A673 (cell line): ENCODE data around the gene COBLL1. TPM values are rescaled to one million over a fixed set of nuclear protein-coding genes. Genes with fewer than 3 reads are reported as not detected.

Experiments used
- BruUV-seq: library from RNA; stranded (reverse); fragments of 400-500 nt; replicated peaks from 2 replicates; lab custom pipeline; 2021; lab: Mats Ljungman, UMichigan
- CTCF ChIA-PET: fragments of 300-600 bp; sonication (Branson Sonifier 250); formaldehyde crosslinking; loops from one replicate; lab custom pipeline; 2022; ENCODE audit warnings: antibody characterized with exemption; lab: Charles Lee
- POLR2A ChIA-PET: fragments of 300-600 bp; sonication (Branson Sonifier 250); formaldehyde crosslinking; loops from one replicate; lab custom pipeline; 2022; ENCODE audit warnings: antibody characterized with exemption; ENCODE audit not compliant: low non-redundant PET; lab: Charles Lee
- DNase-seq: peaks from one replicate; pipeline ENCODE4 v3.0.0-alpha.2; 2015; ENCODE audit warnings: low spot score
- H3K27ac ChIP-seq: fragments of 200-600 bp; sonication (generic); 2 replicates; pipeline ENCODE4 v1.5.1; 2016; ENCODE audit warnings: mixed run types, low read depth, mild to moderate bottlenecking, mixed read lengths, antibody characterized with exemption, low read length; ENCODE audit not compliant: poor library complexity, severe bottlenecking
- H3K27me3 ChIP-seq: fragments of 200-600 bp; sonication (generic); replicated peaks from 2 replicates; pipeline ENCODE4 v1.6.1; 2017; ENCODE audit warnings: mixed run types, low read depth, mild to moderate bottlenecking, mixed read lengths, antibody characterized with exemption, low read length; ENCODE audit not compliant: insufficient read depth, poor library complexity
- H3K36me3 ChIP-seq: fragments of 200-600 bp; sonication (generic); 2 replicates; pipeline ENCODE4 v1.6.1; 2016; ENCODE audit warnings: mixed run types, mild to moderate bottlenecking, mixed read lengths, antibody characterized with exemption, low read length; ENCODE audit not compliant: insufficient read depth, poor library complexity, severe bottlenecking
- H3K4me1 ChIP-seq: fragments of 200-600 bp; sonication (generic); 2 replicates; pipeline ENCODE4 v1.6.1; 2017; ENCODE audit warnings: mixed run types, mild to moderate bottlenecking, mixed read lengths, antibody characterized with exemption, low read length; ENCODE audit not compliant: insufficient read depth, poor library complexity, severe bottlenecking
- H3K4me3 ChIP-seq: fragments of 200-600 bp; sonication (generic); 2 replicates; pipeline ENCODE4 v1.5.1; 2016; ENCODE audit warnings: low read depth, mixed run types, mild to moderate bottlenecking, mixed read lengths, low read length; ENCODE audit not compliant: poor library complexity, severe bottlenecking
- H3K9me3 ChIP-seq: fragments of 200-600 bp; sonication (generic); 2 replicates; pipeline ENCODE4 v1.6.1; 2016; ENCODE audit warnings: mixed run types, low read depth, mild to moderate bottlenecking, mixed read lengths, antibody characterized with exemption, low read length; ENCODE audit not compliant: poor library complexity, severe bottlenecking
- CTCF ChIP-seq: fragments of 300-800, 200-600 bp; sonication (generic); conservative IDR thresholded peaks from 2 replicates; pipeline ENCODE4 v1.5.1; 2017; ENCODE audit warnings: low read depth, mild to moderate bottlenecking, antibody characterized with exemption, low read length, moderate library complexity, mixed read lengths
- EZH2 ChIP-seq: fragments of 200-600 bp; sonication (generic); IDR thresholded peaks from 2 replicates; pipeline ENCODE4 v1.6.1; 2017; ENCODE audit warnings: borderline replicate concordance, low read depth, mild to moderate bottlenecking, mixed read lengths, antibody characterized with exemption, low read length; ENCODE audit not compliant: poor library complexity, severe bottlenecking
- intact Hi-C: fragments of 100-400 bp; cut with micrococcal nuclease; formaldehyde crosslinking; loops from one replicate; pipeline ENCODE4 v1.10.0; 2022; ENCODE audit not compliant: unreplicated experiment
- total RNA-seq: library from RNA; stranded (reverse); gene quantifications from 2 replicates; pipeline ENCODE4 v1.2.3, GENCODE V29; 2021

Gene COBLL1
- total RNA-seq, 1 experiment from 2014 or later, result 6.6 TPM

GRCh38 chr2:164836907-164837306 is 4.7 kb downstream of the COBLL1 start:
- H3K9me3 ChIP-seq, result no peaks in the 10 kb centered on the region
- intact Hi-C loops, result no loop called here
- no peak for DNase-seq
- no peak overlapping the region for H3K4me3 ChIP-seq
- TF ChIP-seq CTCF, result no peak
- no peak for TF ChIP-seq EZH2
- H3K27me3 ChIP-seq, result no peaks in the 10 kb centered on the region
- no peaks in the 10 kb centered on the region for H3K36me3 ChIP-seq
- no peak overlapping the region for H3K27ac ChIP-seq
- no TSS peak for BruUV-seq
- CTCF ChIA-PET, result no interaction called here
- POLR2A ChIA-PET, result no interaction called here
- peaks cover 16% of the 10 kb centered on the region for H3K4me1 ChIP-seq

GRCh38 chr2:164835302-164835701 is 6.3 kb downstream of the COBLL1 start:
- Histone ChIP-seq H3K9me3 (no peaks in the 10 kb centered on the region), H3K27ac (no peak overlapping the region), H3K4me1 (peaks cover 16% of the 10 kb centered on the region), H3K27me3 (no peaks in the 10 kb centered on the region), H3K4me3 (no peak overlapping the region), H3K36me3 (no peaks in the 10 kb centered on the region)
- POLR2A ChIA-PET, result no interaction called here
- no TSS peak for BruUV-seq
- TF ChIP-seq EZH2, result no peak
- TF ChIP-seq CTCF, result no peak
- no peak for DNase-seq
- intact Hi-C loops, result no loop called here
- CTCF ChIA-PET, result no interaction called here

GRCh38 chr2:164831887-164832286 is 9.7 kb downstream of the COBLL1 start:
- TF ChIP-seq CTCF (no peak), EZH2 (no peak)
- no peak overlapping the region for H3K4me3 ChIP-seq
- ChIA-PET CTCF (no interaction called here), POLR2A (interaction anchor here (0.6 kb wide), 1 partner anchor 384 kb away, joined by 6 read pairs; no protein-coding TSS in a partner anchor)
- H3K9me3 ChIP-seq, result no peaks in the 10 kb centered on the region
- no TSS peak for BruUV-seq
- H3K36me3 ChIP-seq, result no peaks in the 10 kb centered on the region
- DNase-seq, result no peak
- peaks cover 5% of the 10 kb centered on the region for H3K4me1 ChIP-seq
- no peak overlapping the region for H3K27ac ChIP-seq
- H3K27me3 ChIP-seq, result no peaks in the 10 kb centered on the region
- intact Hi-C loops, result no loop called here
